HepG2 (cell line): ENCODE data around the gene WDR37. TPM values are rescaled to one million over a fixed set of nuclear protein-coding genes. Genes with fewer than 3 reads are reported as not detected.
A peak's percentile ranks its signal among the peaks of the same experiment; 100 is the strongest.

Experiments
- ATAC-seq: fragments of 200-7000 bp; cut with Tn5 transposase; 3 replicates; pipeline ENCODE4 v1.9.1; 2020; ENCODE audit warnings: mild to moderate bottlenecking, moderate library complexity
- BruUV-seq: library from RNA; stranded (reverse); fragments of 400-500 nt; replicated peaks from 2 replicates; lab custom pipeline; 2021; lab: Mats Ljungman, UMichigan
- CTCF ChIA-PET: fragments of 300-600 bp; formaldehyde crosslinking; extraction: SDS; loops from one replicate; lab custom pipeline; 2021; ENCODE audit warnings: low total read pairs, inconsistent platforms, low intra/inter-chr PET ratio; lab: Yijun Ruan, JAX
- POLR2A ChIA-PET: fragments of 350-600 bp; sonication (Branson Sonifier 250); formaldehyde crosslinking; loops from one replicate; lab custom pipeline; 2020; ENCODE audit warnings: antibody characterized with exemption, inconsistent platforms; lab: Yijun Ruan, JAX
- DNase-seq: peaks from one replicate; pipeline ENCODE4 v3.0.0-alpha.2; 2015; ENCODE audit warnings: low spot score
- FAIRE-seq: peaks from 3 replicates; lab custom pipeline; 2011; peaks lifted over from hg19 to GRCh38; lab: Jason Lieb, UNC
- H2AFZ ChIP-seq: one replicate; pipeline ENCODE4 v1.6.1; 2011; ENCODE audit warnings: low read length, inconsistent platforms
- H3K27ac ChIP-seq: fragments of 300-600 bp; 3 replicates; pipeline ENCODE4 v1.8.0; 2011; ENCODE audit warnings: mixed run types, mild to moderate bottlenecking, mixed read lengths, low read length, inconsistent platforms; ENCODE audit not compliant: insufficient read depth; ENCODE audit errors: extremely low read length
- H3K27me3 ChIP-seq, 2 experiments: fragments of 200-600 bp in 1 of 2; 2 replicates in 1 of 2; 3 replicates in 1 of 2; pipeline versions ENCODE4 v1.6.0 to v1.8.0; 2011; ENCODE audit warnings: low read length in 2 of 2, mild to moderate bottlenecking in 2 of 2, moderate library complexity in 2 of 2, inconsistent platforms in 1 of 2; ENCODE audit not compliant: insufficient read depth in 2 of 2, control insufficient read depth in 1 of 2
- H3K36me3 ChIP-seq, 2 experiments: fragments of 200-600 bp in 1 of 2; replicated peaks in 1 of 2; 2 replicates in 1 of 2; 3 replicates in 1 of 2; pipeline versions ENCODE4 v1.5.1 to v1.8.0; 2011; ENCODE audit warnings: low read length in 2 of 2, inconsistent platforms in 1 of 2; ENCODE audit not compliant: insufficient read depth in 2 of 2, control insufficient read depth in 1 of 2
- H3K4me1 ChIP-seq: 2 replicates; pipeline ENCODE4 v1.5.1; 2012; ENCODE audit warnings: low read length, inconsistent platforms; ENCODE audit not compliant: insufficient read depth
- H3K4me2 ChIP-seq: 2 replicates; pipeline ENCODE4 v1.6.0; 2011; ENCODE audit warnings: low read depth, low read length, inconsistent platforms
- H3K4me3 ChIP-seq, 3 experiments: fragments of 200-600 bp in 1 of 3; sonication (generic), shearing (Covaris generic) in 1 of 3; replicated peaks in 1 of 3; 2 replicates each; pipeline ENCODE4 v1.5.1; 2011 to 2016; ENCODE audit warnings: low read length in 3 of 3, inconsistent platforms in 2 of 3, low read depth in 2 of 3, mild to moderate bottlenecking in 2 of 3, control low read depth in 1 of 3, mixed read lengths in 1 of 3; ENCODE audit not compliant: insufficient read depth in 1 of 3
- H3K79me2 ChIP-seq: one replicate; pipeline ENCODE4 v1.6.1; 2011; ENCODE audit warnings: low read length, inconsistent platforms; ENCODE audit not compliant: insufficient read depth
- H3K9ac ChIP-seq: 2 replicates; pipeline ENCODE4 v1.6.0; 2011; ENCODE audit warnings: mild to moderate bottlenecking, low read depth, low read length, inconsistent platforms; ENCODE audit not compliant: insufficient read depth
- H3K9me3 ChIP-seq: 2 replicates; pipeline ENCODE4 v1.5.1; 2012; ENCODE audit warnings: mild to moderate bottlenecking, low read length
- H4K20me1 ChIP-seq: 2 replicates; pipeline ENCODE4 v1.6.0; 2011; ENCODE audit warnings: inconsistent platforms, mild to moderate bottlenecking, low read length, moderate library complexity; ENCODE audit not compliant: insufficient read depth
- CEBPG ChIP-seq: IDR thresholded peaks from 2 replicates; pipeline ENCODE4 v1.6.1; 2016
- MXI1 ChIP-seq: IDR thresholded peaks from 3 replicates; pipeline ENCODE4 v1.6.1; 2012; ENCODE audit warnings: low read depth, low read length, inconsistent platforms, borderline replicate concordance
- POLR2G ChIP-seq: fragments of 200-400 bp; formaldehyde crosslinking; IDR thresholded peaks from 2 replicates; pipeline ENCODE4 v1.6.1; 2018; ENCODE audit warnings: mild to moderate bottlenecking, low read depth, low read length, moderate library complexity
- RBFOX2 ChIP-seq: fragments of 200-400 bp; formaldehyde crosslinking; IDR thresholded peaks from 2 replicates; pipeline ENCODE4 v1.6.1; 2017; ENCODE audit warnings: low read depth, mild to moderate bottlenecking, low read length
- SOX13 ChIP-seq, 3 experiments: fragments of 450-650 bp in 1 of 3; sonication (generic) in 1 of 3; formaldehyde crosslinking in 1 of 3; IDR thresholded peaks in 2 of 3; conservative IDR thresholded peaks in 1 of 3; 2 replicates each; pipeline versions ENCODE4 v1.5.0 to v1.6.1; 2016 to 2020; ENCODE audit warnings: antibody characterized with exemption in 1 of 3, mild to moderate bottlenecking in 1 of 3, missing compliant biosample characterization in 1 of 3, missing genetic modification reagents in 1 of 3, moderate library complexity in 1 of 3
- WIZ ChIP-seq: sonication (generic); formaldehyde crosslinking; IDR thresholded peaks from 2 replicates; pipeline ENCODE4 v1.5.1; 2020; ENCODE audit warnings: mild to moderate bottlenecking, missing genetic modification reagents
- ZFYVE20 ChIP-seq: sonication (generic); formaldehyde crosslinking; IDR thresholded peaks from 2 replicates; pipeline ENCODE4 v1.8.0; 2023; ENCODE audit warnings: low read depth, mild to moderate bottlenecking, moderate library complexity, missing genetic modification reagents, borderline replicate concordance
- ZNF124 ChIP-seq: sonication (generic); formaldehyde crosslinking; IDR thresholded peaks from 2 replicates; pipeline ENCODE4 v1.4.0; 2020; ENCODE audit warnings: missing genetic modification reagents
- ZNF343 ChIP-seq: sonication (generic); formaldehyde crosslinking; IDR thresholded peaks from 2 replicates; pipeline ENCODE4 v1.4.0; 2020; ENCODE audit warnings: mild to moderate bottlenecking, missing genetic modification reagents
- ZNF749 ChIP-seq: sonication (generic); formaldehyde crosslinking; IDR thresholded peaks from 2 replicates; pipeline ENCODE4 v1.8.0; 2022; ENCODE audit warnings: mild to moderate bottlenecking, missing genetic modification reagents, moderate library complexity, borderline replicate concordance
- WGBS: methylation state at CpG from one replicate; pipeline ENCODE4 v1.1.6; 2017; ENCODE audit warnings: low lambda C conversion rate; 5-methylcytosine and 5-hydroxymethylcytosine counted together
- in situ Hi-C: cut with HindIII; loops from 2 replicates; pipeline ENCODE4 v1.10.0; 2017; ENCODE audit warnings: low pct_unique_long_range_greater_than_20kb; ENCODE audit not compliant: extremely low pct_ligation_motif_present
- intact Hi-C: fragments of 100-400 bp; cut with micrococcal nuclease; formaldehyde crosslinking; loops from one replicate; pipeline ENCODE4 v1.10.0; 2022; ENCODE audit not compliant: unreplicated experiment
- polyA plus RNA-seq, 8 experiments: library from polyadenylated mRNA; depleted of rRNA in 3 of 8; stranded (reverse) in 7 of 8; unstranded in 1 of 8; fragments of >200 nt; fragmentation: Illumina TruSeq in 4 of 8; extraction: Trizol in 4 of 8; gene quantifications; 2 replicates each; pipeline versions ENCODE4 v1.2.1 to v1.2.3, GENCODE V29; 2011 to 2016; ENCODE audit warnings: low read depth in 4 of 8, missing spikeins in 1 of 8, mixed read lengths in 1 of 8; ENCODE audit not compliant: insufficient read depth in 1 of 8
- total RNA-seq, 5 experiments: library from RNA; depleted of rRNA; stranded (reverse); fragments of >200 nt; fragmentation: Illumina TruSeq; extraction: Trizol; gene quantifications; 2 replicates each; pipeline ENCODE4 v1.2.3, GENCODE V29; 2016; ENCODE audit warnings: low read depth in 1 of 5
- TF ChIP-seq, protein P1 (sequence below): sonication (generic); formaldehyde crosslinking; IDR thresholded peaks from 2 replicates; pipeline ENCODE4 v1.4.0; 2020; ENCODE audit warnings: missing genetic modification reagents
- TF ChIP-seq, protein P2 (sequence below): IDR thresholded peaks from 2 replicates; pipeline ENCODE4 v1.6.1; 2016

WDR37 gene
- total and polyA plus RNA-seq, 2 of the 13 experiments (the other 11 are each of a cell fraction or from before 2014, with no cell fraction given), result 5.9 to 7.5 TPM

DNA sequence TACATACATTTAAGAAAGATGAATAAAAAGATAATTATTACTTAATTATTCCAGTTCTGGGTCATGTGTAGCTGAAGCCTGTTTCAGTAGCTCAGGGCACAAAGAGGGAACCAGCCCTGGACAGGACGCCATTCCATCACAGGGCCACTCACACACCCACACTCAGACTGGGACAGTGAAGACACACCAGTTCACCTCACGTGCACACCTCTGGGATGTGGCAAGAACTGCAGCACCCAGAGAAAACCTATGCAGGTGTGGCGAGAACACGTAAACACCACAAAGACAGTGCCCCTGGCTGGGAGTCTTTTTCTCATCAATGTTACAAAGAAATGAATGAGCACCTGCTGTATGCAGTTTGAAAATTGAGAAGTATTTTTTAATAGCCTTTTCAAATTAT is 5.6 kb upstream of the WDR37 start (continued):
- TF ChIP-seq ZNF749 (CRISPR knock-in tag), result no peak
- TF ChIP-seq, protein P1, sequence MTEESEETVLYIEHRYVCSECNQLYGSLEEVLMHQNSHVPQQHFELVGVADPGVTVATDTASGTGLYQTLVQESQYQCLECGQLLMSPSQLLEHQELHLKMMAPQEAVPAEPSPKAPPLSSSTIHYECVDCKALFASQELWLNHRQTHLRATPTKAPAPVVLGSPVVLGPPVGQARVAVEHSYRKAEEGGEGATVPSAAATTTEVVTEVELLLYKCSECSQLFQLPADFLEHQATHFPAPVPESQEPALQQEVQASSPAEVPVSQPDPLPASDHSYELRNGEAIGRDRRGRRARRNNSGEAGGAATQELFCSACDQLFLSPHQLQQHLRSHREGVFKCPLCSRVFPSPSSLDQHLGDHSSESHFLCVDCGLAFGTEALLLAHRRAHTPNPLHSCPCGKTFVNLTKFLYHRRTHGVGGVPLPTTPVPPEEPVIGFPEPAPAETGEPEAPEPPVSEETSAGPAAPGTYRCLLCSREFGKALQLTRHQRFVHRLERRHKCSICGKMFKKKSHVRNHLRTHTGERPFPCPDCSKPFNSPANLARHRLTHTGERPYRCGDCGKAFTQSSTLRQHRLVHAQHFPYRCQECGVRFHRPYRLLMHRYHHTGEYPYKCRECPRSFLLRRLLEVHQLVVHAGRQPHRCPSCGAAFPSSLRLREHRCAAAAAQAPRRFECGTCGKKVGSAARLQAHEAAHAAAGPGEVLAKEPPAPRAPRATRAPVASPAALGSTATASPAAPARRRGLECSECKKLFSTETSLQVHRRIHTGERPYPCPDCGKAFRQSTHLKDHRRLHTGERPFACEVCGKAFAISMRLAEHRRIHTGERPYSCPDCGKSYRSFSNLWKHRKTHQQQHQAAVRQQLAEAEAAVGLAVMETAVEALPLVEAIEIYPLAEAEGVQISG (CRISPR knock-in tag), result peak; percentile 54
- no peak for TF ChIP-seq ZNF343
- TF ChIP-seq SOX13 (IDR thresholded peaks at IDR 0.05), result no peak
- no peak for TF ChIP-seq SOX13 (CRISPR knock-in tag; conservative IDR thresholded peaks at IDR 0.05 in 1 of 2, IDR thresholded peaks at IDR 0.05 in 1 of 2)
- peak; percentile 78 for TF ChIP-seq CEBPG (CRISPR knock-in tag)
- TF ChIP-seq, protein P2, sequence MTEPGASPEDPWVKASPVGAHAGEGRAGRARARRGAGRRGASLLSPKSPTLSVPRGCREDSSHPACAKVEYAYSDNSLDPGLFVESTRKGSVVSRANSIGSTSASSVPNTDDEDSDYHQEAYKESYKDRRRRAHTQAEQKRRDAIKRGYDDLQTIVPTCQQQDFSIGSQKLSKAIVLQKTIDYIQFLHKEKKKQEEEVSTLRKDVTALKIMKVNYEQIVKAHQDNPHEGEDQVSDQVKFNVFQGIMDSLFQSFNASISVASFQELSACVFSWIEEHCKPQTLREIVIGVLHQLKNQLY (CRISPR knock-in tag), result no peak
- peak; percentile 52; the same call in 1 of the 3 replicates for TF ChIP-seq MXI1
- TF ChIP-seq RBFOX2, result 0 out of 2 replicates have a peak, but pooled peaks have one; percentile 23
- no peak for TF ChIP-seq WIZ (CRISPR knock-in tag)

DNA sequence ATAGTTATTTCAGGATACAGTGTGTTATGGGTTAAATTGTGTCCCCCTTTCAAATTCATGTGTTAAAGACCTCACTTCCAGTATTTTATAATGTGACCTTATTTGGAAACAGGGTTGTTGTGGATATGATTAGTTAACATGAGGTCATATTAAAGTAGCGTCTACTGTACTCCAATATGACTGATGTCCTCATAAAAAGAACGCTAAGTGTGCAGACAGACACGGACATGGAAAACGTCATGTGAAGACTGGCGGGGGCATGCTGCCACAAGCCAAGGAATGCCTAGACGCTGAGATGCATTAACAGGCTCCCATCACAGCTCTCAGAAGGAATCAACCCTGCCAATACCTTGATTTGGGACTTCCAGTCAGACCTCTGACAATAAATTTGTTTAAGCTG is 1.5 kb upstream of the WDR37 start:
- WGBS, result 82% methylated on average over 6 of the region's 6 CpGs
- intact Hi-C loops, result no loop called here
- no peak for FAIRE-seq

More for the DNA sequence above, 1.5 kb upstream of the WDR37 start:
- ATAC-seq (no peak), DNase-seq (no peak)
- ChIA-PET CTCF (no interaction called here), POLR2A (no interaction called here)
- TSS peak; percentile 52 for BruUV-seq
- peak overlapping the region; percentile 87 for H3K9ac ChIP-seq
- peak overlapping the region; percentile 23 to 100 (median 80) for H3K4me3 ChIP-seq
- H4K20me1 ChIP-seq, result peaks cover 18% of the 10 kb centered on the region
- H3K79me2 ChIP-seq, result peaks cover 92% of the 10 kb centered on the region
- 0 out of 2 replicates have a peak, but pooled peaks have one; percentile 27 for TF ChIP-seq RBFOX2
- no peak for TF ChIP-seq ZNF124 (CRISPR knock-in tag)
- peak; percentile 28; the same call in 1 of the 2 replicates for TF ChIP-seq POLR2G
- no peak for TF ChIP-seq ZFYVE20 (CRISPR knock-in tag)
- H3K4me1 ChIP-seq, result peaks cover 64% of the 10 kb centered on the region
- H3K27me3 ChIP-seq, result no peaks in the 10 kb centered on the region; a peak in 1 of 5 replicates
- H2AFZ ChIP-seq, result no peak overlapping the region
- H3K36me3 ChIP-seq, result peaks cover 3 to 25% of the 10 kb centered on the region in 2 experiments; a peak in 3 of 5 replicates
- no peak overlapping the region for H3K27ac ChIP-seq
- H3K9me3 ChIP-seq, result no peaks in the 10 kb centered on the region
- peak overlapping the region; percentile 81 for H3K4me2 ChIP-seq
- in situ Hi-C loops, result no loop called here
